GM12874 (cell line): ENCODE data around the gene COMMD9.

Experiments used
- TF ChIP-seq, protein P1 (sequence below): IDR thresholded peaks from 2 replicates; pipeline ENCODE4 v1.5.1; 2011; ENCODE audit warnings: low read depth, mild to moderate bottlenecking, control low read depth, low read length, moderate library complexity; ENCODE audit not compliant: insufficient read depth

COMMD9 gene

DNA sequence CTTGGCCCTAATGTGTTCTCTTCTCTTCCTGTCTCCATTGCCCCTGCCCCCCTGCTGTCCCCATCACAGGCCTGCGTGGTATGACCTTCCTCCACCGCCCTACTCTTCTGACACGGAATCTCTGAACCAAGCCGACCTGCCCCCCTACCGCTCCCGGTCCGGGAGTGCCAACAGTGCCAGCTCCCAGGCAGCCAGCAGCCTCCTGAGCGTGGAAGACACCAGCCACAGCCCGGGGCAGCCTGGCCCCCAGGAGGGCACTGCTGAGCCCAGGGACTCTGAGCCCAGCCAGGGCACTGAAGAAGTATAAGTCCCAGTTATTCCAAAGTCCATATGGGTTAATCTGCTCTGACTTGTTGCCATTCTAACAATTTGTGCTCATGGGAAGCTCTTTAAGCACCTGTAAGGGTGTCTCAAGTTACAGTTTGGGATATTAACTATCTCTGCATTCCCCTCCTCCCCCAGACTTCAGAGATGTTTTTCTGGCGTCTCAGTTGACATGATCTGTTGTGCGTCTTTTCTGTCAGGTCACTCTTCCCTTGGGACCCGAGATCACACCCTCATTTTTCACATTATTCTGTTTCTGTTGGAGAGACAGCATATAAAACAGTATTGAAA lies 60.0 kb downstream of the COMMD9 start:
- TF ChIP-seq, protein P1, sequence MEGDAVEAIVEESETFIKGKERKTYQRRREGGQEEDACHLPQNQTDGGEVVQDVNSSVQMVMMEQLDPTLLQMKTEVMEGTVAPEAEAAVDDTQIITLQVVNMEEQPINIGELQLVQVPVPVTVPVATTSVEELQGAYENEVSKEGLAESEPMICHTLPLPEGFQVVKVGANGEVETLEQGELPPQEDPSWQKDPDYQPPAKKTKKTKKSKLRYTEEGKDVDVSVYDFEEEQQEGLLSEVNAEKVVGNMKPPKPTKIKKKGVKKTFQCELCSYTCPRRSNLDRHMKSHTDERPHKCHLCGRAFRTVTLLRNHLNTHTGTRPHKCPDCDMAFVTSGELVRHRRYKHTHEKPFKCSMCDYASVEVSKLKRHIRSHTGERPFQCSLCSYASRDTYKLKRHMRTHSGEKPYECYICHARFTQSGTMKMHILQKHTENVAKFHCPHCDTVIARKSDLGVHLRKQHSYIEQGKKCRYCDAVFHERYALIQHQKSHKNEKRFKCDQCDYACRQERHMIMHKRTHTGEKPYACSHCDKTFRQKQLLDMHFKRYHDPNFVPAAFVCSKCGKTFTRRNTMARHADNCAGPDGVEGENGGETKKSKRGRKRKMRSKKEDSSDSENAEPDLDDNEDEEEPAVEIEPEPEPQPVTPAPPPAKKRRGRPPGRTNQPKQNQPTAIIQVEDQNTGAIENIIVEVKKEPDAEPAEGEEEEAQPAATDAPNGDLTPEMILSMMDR: no peak

DNA sequence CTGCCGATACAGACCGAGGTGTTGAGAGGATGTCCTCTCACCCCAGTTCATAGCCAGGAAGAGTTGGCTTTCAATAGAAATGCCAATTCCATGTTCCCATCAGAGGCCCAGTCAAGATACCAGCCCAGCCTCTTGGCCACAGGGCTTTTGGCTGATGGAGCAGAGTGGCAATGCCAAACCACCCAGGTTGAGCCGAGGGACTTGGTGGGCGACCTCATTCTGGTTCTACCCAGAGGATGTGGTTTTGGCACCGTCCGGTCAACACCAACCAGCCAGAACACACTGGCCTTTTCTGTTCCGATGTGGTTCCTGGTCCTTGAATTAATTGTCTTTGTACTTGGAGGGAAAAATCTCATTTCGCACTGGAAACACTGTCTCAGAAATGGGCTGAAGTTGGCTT lies 60.5 kb downstream of the COMMD9 start:
- TF ChIP-seq, protein P1: no peak

DNA sequence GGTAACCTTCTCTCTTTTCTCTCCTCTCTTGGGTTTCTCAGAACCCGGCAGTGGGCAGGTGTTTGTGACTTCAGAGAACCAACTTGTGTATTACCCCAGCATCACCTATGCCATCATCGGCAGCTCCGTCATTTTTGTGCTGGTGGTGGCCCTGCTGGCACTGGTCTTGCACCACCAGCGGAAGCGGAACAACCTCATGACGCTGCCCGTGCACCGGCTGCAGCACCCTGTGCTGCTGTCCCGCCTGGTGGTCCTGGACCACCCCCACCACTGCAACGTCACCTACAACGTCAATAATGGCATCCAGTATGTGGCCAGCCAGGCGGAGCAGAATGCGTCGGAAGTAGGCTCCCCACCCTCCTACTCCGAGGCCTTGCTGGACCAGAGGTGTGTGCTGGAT lies 62.2 kb downstream of the COMMD9 start:
- TF ChIP-seq, protein P1: no peak

DNA sequence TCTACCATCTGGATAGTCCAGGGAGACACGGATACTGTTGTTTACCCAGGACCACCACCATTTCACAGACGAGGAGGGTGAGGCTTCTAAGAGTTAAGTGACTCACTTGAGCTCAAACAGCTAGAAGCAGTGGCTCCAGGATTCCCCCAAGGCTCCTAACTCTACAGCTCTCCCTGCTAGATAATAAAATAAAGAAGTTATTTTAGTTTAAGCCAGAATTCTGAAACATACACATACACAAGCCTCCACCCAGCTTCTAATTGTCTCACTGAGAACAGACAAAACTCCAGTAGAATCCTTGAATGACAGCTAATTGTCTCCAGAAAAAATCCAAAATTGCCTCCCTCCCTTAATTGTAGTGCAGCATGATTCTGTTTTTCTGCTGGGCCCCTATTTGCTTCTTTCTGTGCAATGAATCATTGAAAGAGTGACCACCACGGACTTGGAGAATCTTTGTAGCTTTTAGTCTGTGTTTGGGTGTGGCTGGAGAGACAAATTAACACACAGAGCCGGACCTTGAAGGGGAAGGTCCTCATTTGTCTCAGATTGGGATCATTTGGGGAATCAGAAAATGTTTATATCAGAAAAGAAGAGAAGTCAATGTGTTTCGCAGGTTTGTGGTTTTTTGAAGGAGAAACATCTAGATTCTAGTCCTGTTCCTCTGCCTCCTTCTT lies 64.9 kb downstream of the COMMD9 start:
- TF ChIP-seq, protein P1: no peak

DNA sequence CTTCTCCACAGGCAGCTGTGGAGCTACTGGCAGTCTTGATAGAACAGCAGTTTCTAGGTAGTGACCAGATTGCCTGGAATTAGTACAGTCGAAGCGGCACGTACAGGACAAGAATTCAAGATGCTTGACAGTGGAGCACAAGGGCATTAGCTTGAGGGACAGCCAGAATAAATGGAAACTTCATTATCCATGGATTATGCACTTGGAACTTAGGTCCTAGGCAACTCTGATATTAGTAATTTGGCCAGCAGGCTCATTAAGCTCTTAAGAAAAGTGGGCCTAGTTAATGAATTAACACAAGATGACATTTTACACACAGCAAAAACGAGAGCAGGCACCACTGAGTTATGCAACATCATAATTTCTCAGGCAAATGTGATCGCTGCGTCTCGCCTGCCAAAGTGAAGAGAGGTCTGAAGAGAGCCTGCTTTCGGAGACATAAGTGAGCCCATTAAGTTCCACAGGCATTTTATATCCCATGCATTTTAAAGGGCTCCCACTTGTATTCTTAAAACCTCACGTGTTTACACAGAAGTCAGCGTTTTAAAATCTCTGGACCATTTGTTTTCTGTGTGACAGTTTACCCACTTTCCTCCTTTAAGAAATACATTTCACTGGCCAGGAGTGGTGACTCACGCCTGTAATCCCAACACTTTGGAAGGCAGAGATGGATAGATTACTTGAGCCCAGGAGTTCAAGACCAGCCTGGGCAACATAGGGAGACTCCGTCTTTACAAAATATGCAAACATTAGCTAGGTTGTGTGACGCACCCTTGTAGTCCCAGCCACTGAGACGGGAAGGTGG lies 66.2 kb downstream of the COMMD9 start:
- TF ChIP-seq, protein P1: no peak
